Psoas muscle (tissue), 8 donors: ENCODE measurements around the gene OSBPL8. TPM values are rescaled to one million over a fixed set of nuclear protein-coding genes. Genes with fewer than 3 reads are reported as not detected.

Experiments used
- ATAC-seq, 4 donors: fragments of 200-7000 bp; cut with Tn5 transposase; one replicate each; pipeline ENCODE4 v1.9.1; 2020; ENCODE audit warnings: moderate library complexity in 3 of 4, mild to moderate bottlenecking in 2 of 4
- DNase-seq, 2 donors: peaks; one replicate each; pipeline ENCODE4 v3.0.0-alpha.2; 2020
- H3K27ac ChIP-seq: fragments of 200-600 bp; one replicate; pipeline ENCODE4 v1.8.0; 2022
- H3K27me3 ChIP-seq, 3 donors: fragments of 200-600 bp in 1 of 3; one replicate each; pipeline versions ENCODE4 v1.6.1 to v1.8.0; 2013 to 2022; ENCODE audit warnings: low read length in 2 of 3, mild to moderate bottlenecking in 2 of 3, moderate library complexity in 1 of 3; ENCODE audit not compliant: insufficient read depth in 3 of 3
- H3K36me3 ChIP-seq, 2 donors: fragments of 200-600 bp in 1 of 2; one replicate each; pipeline versions ENCODE4 v1.6.1 to v1.8.0; 2013 to 2022; ENCODE audit warnings: low read depth in 1 of 2, mild to moderate bottlenecking in 1 of 2, moderate library complexity in 1 of 2; ENCODE audit not compliant: insufficient read depth in 1 of 2
- H3K4me1 ChIP-seq: fragments of 200-600 bp; one replicate; pipeline ENCODE4 v1.8.0; 2022
- H3K4me3 ChIP-seq: fragments of 200-600 bp; one replicate; pipeline ENCODE4 v1.8.0; 2022; ENCODE audit warnings: mild to moderate bottlenecking
- H3K9me3 ChIP-seq: fragments of 200-600 bp; one replicate; pipeline ENCODE4 v1.8.0; 2022
- WGBS, 3 donors: extraction: QIAGEN DNeasy Blood & Tissue Kit; methylation state at CpG; one replicate each; pipeline versions ENCODE4 v1.1.6 to v1.1.7; 2013; 5-methylcytosine and 5-hydroxymethylcytosine counted together
- intact Hi-C, 2 donors: fragments of 100-400 bp; cut with DNase I; formaldehyde crosslinking; loops; one replicate each; pipeline versions ENCODE4 v1.11.0 to v1.14.2; 2022
- polyA plus RNA-seq, 3 donors: library from polyadenylated mRNA; stranded (reverse); fragments of 200-250 nt; gene quantifications; one replicate each; pipeline ENCODE4 v1.2.3, GENCODE V29; 2013
- total RNA-seq, 4 donors: library from RNA; stranded (reverse); fragmentation: NEBNext Ultra II Directional in 2 of 4; extraction: Animal tissue kit (Norgen Biotek cat#: 25700) in 2 of 4; gene quantifications; one replicate each; pipeline versions ENCODE4 v1.2.1 to v1.2.4, GENCODE V29; 2021 to 2023
- TF ChIP-seq, protein P1 (sequence below): fragments of 200-600 bp; IDR thresholded peaks from one replicate; pipeline ENCODE4 v1.8.0; 2022; ENCODE audit warnings: antibody characterized with exemption
- donor health status: healthy with polysubstance abuse.
- donor health status: DM: no; HTN: no; CAD: no; lungs with moderate emphysema.
- donor health status: Bipolar disorder and iron deficiency.
- donor health status: healthy.
- donor health status: DM: yes; HTN: yes; CAD: no.
- donor health status: DM: no; HTN: no; CAD: no.
- donor health status: DM: no; HTN: no; CAD: no.
- donor health status: DM: yes; HTN: yes; CAD: no.

OSBPL8 gene
- total and polyA plus RNA-seq, 7 donors, result 9.2 to 64.3 (median 39.5) TPM

DNA sequence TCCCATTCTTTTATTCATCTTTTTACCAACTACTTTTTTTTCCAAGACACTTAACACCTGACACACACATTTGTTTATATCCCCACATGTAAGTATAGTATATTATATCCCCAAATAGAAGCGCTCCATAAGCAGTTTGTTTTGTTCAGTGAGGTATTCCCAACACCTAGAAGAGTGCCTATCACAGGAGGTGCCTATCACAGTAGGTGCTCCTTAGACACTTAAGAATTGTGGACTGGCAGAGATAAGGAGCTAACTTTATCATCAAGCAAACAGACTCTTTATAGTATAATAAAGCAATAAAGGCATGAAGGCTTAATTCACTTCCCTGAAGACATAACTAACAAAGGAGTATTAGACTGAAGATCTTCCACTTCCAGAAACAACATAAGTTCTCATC is 29.1 kb downstream of the OSBPL8 start:
- WGBS, 3 donors, result 97 to 100% (median 98%) methylated on average over 1 of the region's 1 CpG
- intact Hi-C loops, result loop anchor here in 1 of 2 donors (5.0 kb wide), 1 partner anchor 532 kb away; no protein-coding TSS in a partner anchor
- Histone ChIP-seq H3K4me1 (peaks cover 27% of the 10 kb centered on the region), H3K27ac (peak overlapping the region; percentile 20), H3K36me3 (no peaks in the 10 kb centered on the region), H3K27me3 (no peaks in the 10 kb centered on the region), H3K9me3 (no peaks in the 10 kb centered on the region), H3K4me3 (no peak overlapping the region)
- no peak for DNase-seq
- no peak for ATAC-seq
- TF ChIP-seq, protein P1, sequence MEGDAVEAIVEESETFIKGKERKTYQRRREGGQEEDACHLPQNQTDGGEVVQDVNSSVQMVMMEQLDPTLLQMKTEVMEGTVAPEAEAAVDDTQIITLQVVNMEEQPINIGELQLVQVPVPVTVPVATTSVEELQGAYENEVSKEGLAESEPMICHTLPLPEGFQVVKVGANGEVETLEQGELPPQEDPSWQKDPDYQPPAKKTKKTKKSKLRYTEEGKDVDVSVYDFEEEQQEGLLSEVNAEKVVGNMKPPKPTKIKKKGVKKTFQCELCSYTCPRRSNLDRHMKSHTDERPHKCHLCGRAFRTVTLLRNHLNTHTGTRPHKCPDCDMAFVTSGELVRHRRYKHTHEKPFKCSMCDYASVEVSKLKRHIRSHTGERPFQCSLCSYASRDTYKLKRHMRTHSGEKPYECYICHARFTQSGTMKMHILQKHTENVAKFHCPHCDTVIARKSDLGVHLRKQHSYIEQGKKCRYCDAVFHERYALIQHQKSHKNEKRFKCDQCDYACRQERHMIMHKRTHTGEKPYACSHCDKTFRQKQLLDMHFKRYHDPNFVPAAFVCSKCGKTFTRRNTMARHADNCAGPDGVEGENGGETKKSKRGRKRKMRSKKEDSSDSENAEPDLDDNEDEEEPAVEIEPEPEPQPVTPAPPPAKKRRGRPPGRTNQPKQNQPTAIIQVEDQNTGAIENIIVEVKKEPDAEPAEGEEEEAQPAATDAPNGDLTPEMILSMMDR, result no peak

DNA sequence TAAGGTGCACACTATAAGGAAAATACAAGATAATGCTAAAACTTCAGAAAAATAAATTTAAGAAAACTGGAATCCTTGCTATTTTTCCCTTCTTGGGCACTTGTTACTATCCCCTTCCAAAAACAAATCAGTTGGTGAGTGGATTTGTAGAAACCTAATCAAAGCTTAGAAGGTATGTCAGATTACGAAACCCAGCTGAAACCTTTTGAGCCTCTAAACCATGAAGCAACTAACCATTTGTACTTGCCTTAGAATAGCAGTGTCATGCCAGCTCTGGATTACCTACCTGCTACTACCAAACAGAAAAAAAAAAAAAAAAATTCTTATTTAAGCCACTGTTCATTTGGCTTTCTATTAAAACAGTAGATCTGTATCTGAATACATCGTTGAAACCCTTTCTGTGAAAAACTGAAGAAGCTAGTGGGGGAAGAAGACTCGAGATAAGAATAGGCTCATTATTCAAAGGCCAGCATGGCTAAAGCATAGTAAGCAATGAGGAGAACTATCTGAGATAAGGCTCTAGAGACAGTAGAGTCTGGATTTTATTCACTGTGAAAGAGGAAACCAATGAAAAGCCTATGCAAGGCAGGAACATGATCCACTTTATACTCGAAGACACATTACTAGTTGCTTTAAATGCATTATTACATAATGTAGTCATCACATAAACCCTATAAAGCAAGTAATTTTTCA is 30.2 kb downstream of the OSBPL8 start:
- no peak overlapping the region for H3K4me3 ChIP-seq
- no peaks in the 10 kb centered on the region for H3K9me3 ChIP-seq
- H3K36me3 ChIP-seq, result no peaks in the 10 kb centered on the region
- ATAC-seq, result peak; percentile 20 to 79 (median 72)
- H3K27me3 ChIP-seq, result no peaks in the 10 kb centered on the region
- TF ChIP-seq, protein P1, result no peak
- peaks cover 26% of the 10 kb centered on the region for H3K4me1 ChIP-seq
- DNase-seq, result no peak
- intact Hi-C loops, result no loop called here
- 51 to 76% (median 68%) methylated on average over 4 of the region's 4 CpGs for WGBS, 3 donors
- H3K27ac ChIP-seq, result peak overlapping the region; percentile 20

- no peaks in the 10 kb centered on the region for H3K36me3 ChIP-seq
- intact Hi-C loops, result no loop called here
- no peak for ATAC-seq
Measured at GRCh38 chr12:76523408-76523807, 36.2 kb downstream of the OSBPL8 start.

DNA sequence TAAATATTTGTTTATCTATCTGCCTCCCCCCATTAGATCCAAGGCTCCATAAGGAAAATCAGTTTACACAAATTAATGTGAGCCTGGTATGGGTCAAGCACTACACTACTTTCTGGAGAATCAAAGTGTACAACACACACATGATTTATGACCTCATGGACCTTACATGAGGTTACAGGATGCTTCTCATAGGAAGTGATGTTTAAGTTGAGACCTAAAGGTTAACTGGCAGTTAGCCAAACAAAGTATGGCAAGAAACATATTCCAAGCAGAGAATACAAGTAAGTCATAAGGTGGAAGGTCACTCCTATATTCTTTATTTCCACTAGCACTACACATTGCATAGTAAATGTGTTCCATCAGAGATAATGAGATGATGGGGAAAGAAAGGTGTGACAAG is 39.2 kb downstream of the OSBPL8 start:
- Histone ChIP-seq H3K36me3 (no peaks in the 10 kb centered on the region), H3K9me3 (no peaks in the 10 kb centered on the region), H3K27me3 (no peaks in the 10 kb centered on the region), H3K4me1 (peaks cover 3% of the 10 kb centered on the region), H3K27ac (no peak overlapping the region), H3K4me3 (no peak overlapping the region)
- no peak for ATAC-seq
- TF ChIP-seq, protein P1, result no peak
- intact Hi-C loops, result no loop called here
- no peak for DNase-seq

More at GRCh38 chr12:76523408-76523807, 36.2 kb downstream of the OSBPL8 start:
- Histone ChIP-seq H3K9me3 (no peaks in the 10 kb centered on the region), H3K4me3 (no peak overlapping the region), H3K27ac (no peak overlapping the region), H3K27me3 (no peaks in the 10 kb centered on the region), H3K4me1 (peaks cover 3% of the 10 kb centered on the region)
- TF ChIP-seq, protein P1, result no peak
- no peak for DNase-seq

DNA sequence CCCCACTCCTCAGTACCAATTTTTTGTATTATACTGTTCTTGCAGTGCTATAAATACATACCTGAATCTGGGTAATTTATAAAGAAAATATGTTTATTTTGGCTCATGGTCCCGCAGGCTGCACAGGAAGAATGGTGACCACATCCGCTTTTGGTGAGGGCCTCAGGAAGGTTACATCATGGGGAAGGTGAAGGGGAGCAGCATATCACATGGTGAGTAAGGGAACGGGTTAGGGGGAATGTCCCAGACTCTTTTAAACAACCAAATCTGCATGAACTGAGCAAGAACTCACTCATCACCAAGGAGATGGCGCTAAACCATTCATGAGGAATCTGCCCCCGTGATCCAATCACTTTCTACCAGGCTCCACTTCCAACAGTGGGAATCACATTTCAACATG is 40.0 kb downstream of the OSBPL8 start:
- H3K4me3 ChIP-seq, result no peak overlapping the region
- TF ChIP-seq, protein P1, result no peak
- DNase-seq (no peak), ATAC-seq (no peak)
- 91 to 93% (median 92%) methylated on average over 5 of the region's 5 CpGs for WGBS, 3 donors
- H3K27me3 ChIP-seq, result no peaks in the 10 kb centered on the region
- intact Hi-C loops, result no loop called here
- H3K36me3 ChIP-seq, result no peaks in the 10 kb centered on the region
- no peak overlapping the region for H3K27ac ChIP-seq
- peaks cover 3% of the 10 kb centered on the region for H3K4me1 ChIP-seq
- no peaks in the 10 kb centered on the region for H3K9me3 ChIP-seq
